Suprapubic skin (tissue), 4 donors: ENCODE data around the gene UBE2J1.

Experiments used
- EP300 ChIP-seq: sonication (generic); formaldehyde crosslinking; IDR thresholded peaks from one replicate; pipeline ENCODE4 v1.6.1; 2017; ENCODE audit warnings: antibody characterized with exemption
- POLR2A ChIP-seq, 2 donors: fragments of 450-650 bp; IDR thresholded peaks; one replicate each; pipeline ENCODE4 v1.6.1; 2017; ENCODE audit warnings: antibody characterized with exemption in 2 of 2, mild to moderate bottlenecking in 2 of 2, moderate library complexity in 2 of 2
- POLR2AphosphoS5 ChIP-seq, 3 donors: sonication (generic); formaldehyde crosslinking; IDR thresholded peaks; one replicate each; pipeline ENCODE4 v1.6.1; 2017; ENCODE audit warnings: antibody characterized with exemption in 3 of 3
- TF ChIP-seq, protein P1 (sequence below), 2 donors: fragments of 200-600 bp in 1 of 2; fragments of 450-650 bp in 1 of 2; sonication (generic) in 1 of 2; IDR thresholded peaks; one replicate each; pipeline ENCODE4 v1.5.1; 2016 to 2019; ENCODE audit warnings: antibody characterized with exemption in 2 of 2, mild to moderate bottlenecking in 1 of 2, moderate library complexity in 1 of 2

DNA sequence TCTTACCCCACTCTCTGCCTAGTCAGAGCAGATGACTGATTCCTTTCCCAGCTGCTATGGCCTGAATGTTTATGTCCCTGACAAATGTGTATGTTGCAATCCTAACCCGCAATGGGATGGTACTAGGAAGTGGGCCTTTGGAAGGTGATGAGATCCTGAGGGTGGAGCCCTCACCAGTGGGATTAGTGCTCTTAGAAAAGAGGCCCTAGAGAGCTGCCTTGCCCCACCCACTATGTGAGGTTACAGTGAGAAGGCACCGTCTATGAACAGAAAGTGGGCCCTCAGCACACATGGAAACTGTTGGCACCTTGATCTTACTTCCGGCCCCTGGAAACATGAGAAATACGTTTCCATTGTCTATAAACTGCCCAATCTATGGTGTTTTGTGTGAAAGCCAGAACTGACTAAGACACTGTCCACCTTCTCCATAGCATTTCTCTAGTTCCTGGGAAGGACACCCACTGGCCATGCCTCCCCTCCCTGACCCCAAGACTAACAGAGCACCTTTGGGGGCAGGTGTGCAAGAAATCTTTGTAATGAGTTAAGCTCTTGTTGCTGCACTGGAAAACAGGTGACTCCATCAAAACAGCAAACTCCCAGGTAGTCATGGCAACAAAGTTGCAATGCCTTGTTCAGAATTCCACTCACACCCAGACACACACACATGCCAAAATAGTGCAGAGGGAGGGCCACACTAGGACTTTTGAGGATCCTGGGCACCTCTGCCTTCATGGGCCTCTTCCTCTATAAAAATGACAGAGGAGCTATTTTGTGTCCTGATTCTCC lies 53.6 kb downstream of the UBE2J1 start:
- TF ChIP-seq POLR2A (IDR thresholded peaks at IDR 0.05) (no peak), POLR2AphosphoS5 (IDR thresholded peaks at IDR 0.05) (no peak), EP300 (no peak)
- TF ChIP-seq, protein P1, sequence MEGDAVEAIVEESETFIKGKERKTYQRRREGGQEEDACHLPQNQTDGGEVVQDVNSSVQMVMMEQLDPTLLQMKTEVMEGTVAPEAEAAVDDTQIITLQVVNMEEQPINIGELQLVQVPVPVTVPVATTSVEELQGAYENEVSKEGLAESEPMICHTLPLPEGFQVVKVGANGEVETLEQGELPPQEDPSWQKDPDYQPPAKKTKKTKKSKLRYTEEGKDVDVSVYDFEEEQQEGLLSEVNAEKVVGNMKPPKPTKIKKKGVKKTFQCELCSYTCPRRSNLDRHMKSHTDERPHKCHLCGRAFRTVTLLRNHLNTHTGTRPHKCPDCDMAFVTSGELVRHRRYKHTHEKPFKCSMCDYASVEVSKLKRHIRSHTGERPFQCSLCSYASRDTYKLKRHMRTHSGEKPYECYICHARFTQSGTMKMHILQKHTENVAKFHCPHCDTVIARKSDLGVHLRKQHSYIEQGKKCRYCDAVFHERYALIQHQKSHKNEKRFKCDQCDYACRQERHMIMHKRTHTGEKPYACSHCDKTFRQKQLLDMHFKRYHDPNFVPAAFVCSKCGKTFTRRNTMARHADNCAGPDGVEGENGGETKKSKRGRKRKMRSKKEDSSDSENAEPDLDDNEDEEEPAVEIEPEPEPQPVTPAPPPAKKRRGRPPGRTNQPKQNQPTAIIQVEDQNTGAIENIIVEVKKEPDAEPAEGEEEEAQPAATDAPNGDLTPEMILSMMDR (IDR thresholded peaks at IDR 0.05): no peak
